ENCODE measurements around the gene INO80E.

- TF ChIP-seq CTCF (conservative IDR thresholded peaks at IDR 0.05; ENCODE audit: low read depth, low read length) (no peak), EZH2 (IDR thresholded peaks at IDR 0.05; ENCODE audit: borderline replicate concordance, low read depth, low read length, poor library complexity, severe bottlenecking) (no peak)
These were observed 23.5 kb upstream of the INO80E start for GRCh38 chr16:29972500-29972899.
